T-cell (primary cell): ENCODE data around the gene ATRN. TPM values are rescaled to one million over a fixed set of nuclear protein-coding genes. Genes with fewer than 3 reads are reported as not detected.

ENCODE experiments used
- ATAC-seq, 4 experiments: fragments of 200-7000 bp in 3 of 4; fragments of 150-1000 bp in 1 of 4; cut with Tn5 transposase; replicated peaks in 1 of 4; 1 replicate in 3 of 4; 2 replicates in 1 of 4; pipeline ENCODE4 v1.10.0; 2021; ENCODE audit warnings: moderate library complexity in 3 of 4, mild to moderate bottlenecking in 2 of 4, moderate number of reproducible peaks in 1 of 4
- CTCF ChIA-PET, 2 donors: fragments of 300-600 bp; sonication (Branson Sonifier 250); formaldehyde crosslinking; loops; one replicate each; lab custom pipeline; 2022; ENCODE audit warnings: antibody characterized with exemption in 2 of 2; lab: Charles Lee
- POLR2A ChIA-PET, 2 donors: fragments of 300-600 bp; sonication (Branson Sonifier 250); formaldehyde crosslinking; loops; one replicate each; lab custom pipeline; 2022; ENCODE audit warnings: antibody characterized with exemption in 2 of 2; lab: Charles Lee
- DNase-seq, 35 experiments: peaks; one replicate each; pipeline versions ENCODE4 v3.0.0 to v3.0.0-alpha.2; 2013 to 2023
- H3K27ac ChIP-seq: one replicate; pipeline ENCODE4 v1.5.1; 2013; ENCODE audit warnings: low read length
- H3K27me3 ChIP-seq, 2 experiments: replicated peaks in 1 of 2; 1 replicate in 1 of 2; 2 replicates in 1 of 2; pipeline versions ENCODE4 v1.6.1 to v1.7.0; 2013; ENCODE audit warnings: low read length in 1 of 2, mixed read lengths in 1 of 2; ENCODE audit not compliant: control insufficient read depth in 2 of 2, insufficient read depth in 2 of 2; ENCODE audit errors: extremely low read depth in 1 of 2
- H3K36me3 ChIP-seq, 2 donors: 1 replicate in 1 of 2; 2 replicates in 1 of 2; pipeline versions ENCODE4 v1.6.1 to v1.7.0; 2013; ENCODE audit warnings: low read length in 1 of 2; ENCODE audit not compliant: control insufficient read depth in 2 of 2, insufficient read depth in 1 of 2; ENCODE audit errors: extremely low read depth in 1 of 2
- H3K4me1 ChIP-seq, 2 experiments: 1 replicate in 1 of 2; 2 replicates in 1 of 2; pipeline versions ENCODE4 v1.6.1 to v1.7.0; 2013; ENCODE audit warnings: low read length in 2 of 2, mixed read lengths in 1 of 2; ENCODE audit not compliant: insufficient read depth in 2 of 2, control insufficient read depth in 1 of 2; ENCODE audit errors: extremely low read depth in 1 of 2
- H3K4me3 ChIP-seq, 2 donors: 1 replicate in 1 of 2; 2 replicates in 1 of 2; pipeline versions ENCODE4 v1.5.1 to v1.7.0; 2013; ENCODE audit warnings: mild to moderate bottlenecking in 2 of 2, low read length in 1 of 2, moderate library complexity in 1 of 2; ENCODE audit not compliant: control insufficient read depth in 1 of 2; ENCODE audit errors: extremely low read depth in 1 of 2
- H3K9me3 ChIP-seq: 2 replicates; pipeline ENCODE4 v1.7.0; 2013
- H3K27ac Mint-ChIP-seq, 2 donors: one replicate each; pipeline ENCODE4 v1.8.0; 2020 to 2021; ENCODE audit warnings: mild to moderate bottlenecking in 2 of 2, mixed read lengths in 2 of 2
- H3K27me3 Mint-ChIP-seq, 2 donors: one replicate each; pipeline ENCODE4 v1.8.0; 2021 to 2022; ENCODE audit warnings: mixed read lengths in 2 of 2
- H3K36me3 Mint-ChIP-seq: one replicate; pipeline ENCODE4 v1.8.0; 2021; ENCODE audit warnings: mixed read lengths
- H3K4me1 Mint-ChIP-seq, 3 donors: one replicate each; pipeline ENCODE4 v1.8.0; 2020 to 2022; ENCODE audit warnings: mixed read lengths in 3 of 3, mild to moderate bottlenecking in 1 of 3
- H3K4me3 Mint-ChIP-seq, 3 donors: one replicate each; pipeline ENCODE4 v1.8.0; 2020 to 2022; ENCODE audit warnings: mild to moderate bottlenecking in 3 of 3, mixed read lengths in 3 of 3, moderate library complexity in 3 of 3
- H3K9me3 Mint-ChIP-seq, 3 donors: one replicate each; pipeline ENCODE4 v1.8.0; 2020 to 2022; ENCODE audit warnings: mixed read lengths in 3 of 3
- WGBS: methylation state at CpG from one replicate; pipeline ENCODE4 v1.1.5; 2013; ENCODE audit warnings: missing lambda C conversion rate; ENCODE audit not compliant: insufficient coverage; 5-methylcytosine and 5-hydroxymethylcytosine counted together
- total RNA-seq, 35 experiments: library from RNA in 6 of 35; stranded (reverse) in 6 of 35; fragments of 120-200 nt in 1 of 35; gene quantifications; one replicate each; pipeline versions ENCODE4 v1.2.1 to v1.2.4 and lab custom pipeline; 2013 to 2026

ATRN gene
- total RNA-seq, 5 donors from 2014 or later (not counting 1 experiment from before 2014, with no cell fraction given) = 13.6 to 15.8 (median 13.7) TPM

DNA sequence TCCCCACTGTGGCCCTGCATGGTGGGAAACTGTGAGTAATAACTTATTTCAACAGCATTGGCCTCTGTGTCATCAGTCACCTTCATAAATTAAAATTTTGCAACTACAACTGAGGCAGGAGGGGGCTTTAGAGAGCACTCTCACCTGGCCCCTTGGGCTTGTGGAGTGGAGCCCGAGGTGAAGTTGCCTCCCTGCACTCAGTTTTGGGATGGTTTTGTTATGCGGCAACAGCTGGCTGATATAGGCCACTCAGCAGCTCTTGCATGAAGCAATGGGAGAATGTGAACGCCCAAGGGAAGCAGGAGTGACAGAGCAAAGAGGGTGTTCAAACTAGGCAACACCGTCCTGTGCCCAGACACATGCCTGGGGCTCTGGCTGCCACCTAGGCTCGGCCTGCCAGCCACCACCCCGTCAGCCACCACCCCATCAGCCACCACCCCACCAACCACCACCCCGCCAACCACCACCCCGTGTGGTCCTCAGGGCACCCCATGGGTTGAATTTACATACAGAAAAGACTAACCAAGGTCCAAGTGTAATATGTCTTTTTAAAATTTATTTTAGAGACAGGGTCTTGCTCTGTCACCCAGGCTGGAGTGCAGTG is 196.7 kb downstream of the ATRN start:
- Mint-ChIP-seq H3K9me3 (no peaks in the 10 kb centered on the region), H3K27me3 (peaks cover 21 to 43% of the 10 kb centered on the region in 2 donors), H3K36me3 (no peaks in the 10 kb centered on the region), H3K4me1 (peaks cover 13 to 34% (median 25%) of the 10 kb centered on the region in 3 donors), H3K4me3 (peak overlapping the region in 1 of 3 donors; percentile 47), H3K27ac (no peak overlapping the region)
- no peak overlapping the region for H3K4me3 ChIP-seq
- H3K27me3 ChIP-seq = peaks cover 5 to 71% of the 10 kb centered on the region in 2 experiments
- peaks cover 2 to 37% of the 10 kb centered on the region in 2 experiments for H3K4me1 ChIP-seq
- ChIA-PET POLR2A (no interaction called here), CTCF (no interaction called here)
- no peak overlapping the region for H3K27ac ChIP-seq
- no peaks in the 10 kb centered on the region for H3K36me3 ChIP-seq
- DNase-seq (no peak), ATAC-seq (no peak)
- no peaks in the 10 kb centered on the region for H3K9me3 ChIP-seq
- WGBS = 83% methylated on average over 5 of the region's 8 CpGs

DNA sequence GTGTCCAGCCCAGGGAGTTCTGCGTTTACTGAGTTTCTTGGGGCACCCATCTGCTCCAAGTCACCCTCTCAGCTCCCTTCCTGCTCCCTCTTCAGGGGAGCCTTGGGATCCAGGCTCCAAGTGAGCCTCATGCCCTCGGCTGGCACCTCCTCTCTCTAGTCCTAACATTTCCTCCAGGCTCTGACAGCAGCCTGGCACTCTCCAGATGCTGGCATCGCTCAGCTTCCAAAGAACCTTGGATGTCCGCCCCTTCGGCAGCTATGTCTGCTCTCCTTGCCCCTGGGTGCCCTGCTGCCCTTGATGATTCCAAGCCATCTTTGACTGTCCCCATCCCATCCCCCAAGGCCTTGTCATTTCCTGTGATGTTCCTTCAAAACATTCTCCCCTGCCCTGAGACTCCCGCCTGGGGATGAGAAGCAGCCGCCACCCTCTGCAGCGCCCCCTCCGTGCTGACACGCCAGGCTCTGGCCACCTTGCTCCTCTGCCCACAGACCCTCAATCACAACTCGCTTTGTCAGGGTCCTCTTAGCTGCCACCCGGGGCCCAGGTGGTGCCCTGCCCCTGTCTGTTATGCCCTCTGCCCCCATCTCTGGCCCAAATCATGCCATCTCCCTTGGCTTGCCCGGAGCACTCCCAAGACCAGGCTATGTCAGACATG is 199.0 kb downstream of the ATRN start:
- H3K36me3 Mint-ChIP-seq = no peaks in the 10 kb centered on the region
- H3K4me1 ChIP-seq = peaks cover 2 to 40% of the 10 kb centered on the region in 2 experiments
- ChIA-PET POLR2A (interaction anchor here in 1 of 2 donors (0.6 kb wide), 1 partner anchor 1461 kb away, joined by 6 read pairs; no protein-coding TSS in a partner anchor), CTCF (no interaction called here)
- H3K9me3 ChIP-seq = no peaks in the 10 kb centered on the region
- H3K27me3 Mint-ChIP-seq = peaks cover 22 to 48% of the 10 kb centered on the region in 2 donors
- no peaks in the 10 kb centered on the region for H3K9me3 Mint-ChIP-seq
- no peaks in the 10 kb centered on the region for H3K36me3 ChIP-seq
- H3K4me3 ChIP-seq = no peak overlapping the region
- DNase-seq (no peak), ATAC-seq (no peak)
- H3K27me3 ChIP-seq = peaks cover 4 to 77% of the 10 kb centered on the region in 2 experiments
- H3K4me3 Mint-ChIP-seq = no peak overlapping the region
- WGBS = 88% methylated on average over 9 of the region's 13 CpGs
- no peak overlapping the region for H3K27ac Mint-ChIP-seq
- no peak overlapping the region for H3K27ac ChIP-seq
- peaks cover 13 to 34% (median 27%) of the 10 kb centered on the region in 3 donors for H3K4me1 Mint-ChIP-seq

DNA sequence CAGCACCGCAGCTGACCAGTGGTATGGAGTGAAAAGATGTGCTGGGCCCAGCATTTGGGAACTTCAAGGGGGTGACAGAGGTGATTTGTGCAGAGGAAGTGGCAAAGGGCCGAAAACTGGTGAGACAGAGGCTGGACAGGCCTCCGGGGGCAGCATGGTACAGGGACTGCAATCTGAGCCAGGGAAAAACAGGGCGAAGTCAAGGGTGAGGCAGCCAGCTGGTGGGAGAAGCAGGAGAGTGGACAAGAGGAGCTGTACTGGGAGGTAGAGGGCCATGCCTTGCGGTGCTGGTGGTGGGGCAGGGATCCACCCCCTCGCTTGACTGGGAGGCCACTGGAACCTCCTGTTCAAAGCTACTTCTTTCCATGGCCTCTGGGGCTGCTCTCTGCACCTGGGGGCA is 199.7 kb downstream of the ATRN start:
- POLR2A ChIA-PET = interaction anchor here in 1 of 2 donors (0.5 kb wide), 1 partner anchor 1000 kb away, joined by 3 read pairs; no protein-coding TSS in a partner anchor
- Mint-ChIP-seq H3K27ac (no peak overlapping the region), H3K36me3 (no peaks in the 10 kb centered on the region), H3K27me3 (peaks cover 29 to 52% of the 10 kb centered on the region in 2 donors), H3K9me3 (no peaks in the 10 kb centered on the region), H3K4me1 (peaks cover 12 to 27% (median 23%) of the 10 kb centered on the region in 3 donors), H3K4me3 (no peak overlapping the region)
- CTCF ChIA-PET = no interaction called here
- peaks cover 2 to 33% of the 10 kb centered on the region in 2 experiments for H3K4me1 ChIP-seq
- no peak overlapping the region for H3K4me3 ChIP-seq
- H3K36me3 ChIP-seq = no peaks in the 10 kb centered on the region
- WGBS = 40% methylated on average over 6 of the region's 6 CpGs
- H3K27me3 ChIP-seq = peaks cover 6 to 84% of the 10 kb centered on the region in 2 experiments
- DNase-seq = no peak
- no peak for ATAC-seq
- H3K27ac ChIP-seq = no peak overlapping the region
- no peaks in the 10 kb centered on the region for H3K9me3 ChIP-seq

DNA sequence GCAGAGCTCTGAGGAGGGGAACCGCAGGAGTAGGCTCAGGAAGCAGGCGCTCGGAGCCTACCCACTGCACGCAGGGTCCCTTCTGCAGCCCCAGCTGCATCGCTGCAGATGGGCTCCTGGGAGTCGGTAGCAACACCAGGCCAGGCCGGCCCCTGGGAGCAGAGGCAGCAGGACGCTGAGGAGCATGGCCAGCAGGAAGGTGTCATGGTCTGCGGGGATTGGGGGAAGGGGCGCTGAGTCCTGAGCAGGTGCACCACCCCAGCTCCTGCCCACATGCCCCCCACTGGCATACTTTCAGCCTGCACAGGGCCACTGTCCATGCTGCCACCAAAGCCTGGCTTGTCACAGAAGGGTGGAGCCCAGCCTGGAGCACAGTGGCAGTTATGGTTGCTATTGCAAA is 200.1 kb downstream of the ATRN start:
- ChIA-PET CTCF (interaction anchor here in 1 of 2 donors (0.5 kb wide), 1 partner anchor 548 kb away, joined by 6 read pairs; no protein-coding TSS in a partner anchor), POLR2A (interaction anchor here in 1 of 2 donors (0.5 kb wide), 1 partner anchor 1001 kb away, joined by 3 read pairs; no protein-coding TSS in a partner anchor)
- Histone ChIP-seq H3K4me1 (peaks cover 2 to 29% of the 10 kb centered on the region in 2 experiments), H3K27me3 (peaks cover 6 to 88% of the 10 kb centered on the region in 2 experiments), H3K36me3 (no peaks in the 10 kb centered on the region), H3K27ac (no peak overlapping the region), H3K9me3 (no peaks in the 10 kb centered on the region), H3K4me3 (no peak overlapping the region)
- 66% methylated on average over 4 of the region's 10 CpGs for WGBS
- H3K27ac Mint-ChIP-seq = no peak overlapping the region
- H3K27me3 Mint-ChIP-seq = peaks cover 32 to 54% of the 10 kb centered on the region in 2 donors
- H3K36me3 Mint-ChIP-seq = no peaks in the 10 kb centered on the region
- no peaks in the 10 kb centered on the region for H3K9me3 Mint-ChIP-seq
- DNase-seq (no peak), ATAC-seq (no peak)
- no peak overlapping the region for H3K4me3 Mint-ChIP-seq
- H3K4me1 Mint-ChIP-seq = peaks cover 7 to 23% (median 19%) of the 10 kb centered on the region in 3 donors

DNA sequence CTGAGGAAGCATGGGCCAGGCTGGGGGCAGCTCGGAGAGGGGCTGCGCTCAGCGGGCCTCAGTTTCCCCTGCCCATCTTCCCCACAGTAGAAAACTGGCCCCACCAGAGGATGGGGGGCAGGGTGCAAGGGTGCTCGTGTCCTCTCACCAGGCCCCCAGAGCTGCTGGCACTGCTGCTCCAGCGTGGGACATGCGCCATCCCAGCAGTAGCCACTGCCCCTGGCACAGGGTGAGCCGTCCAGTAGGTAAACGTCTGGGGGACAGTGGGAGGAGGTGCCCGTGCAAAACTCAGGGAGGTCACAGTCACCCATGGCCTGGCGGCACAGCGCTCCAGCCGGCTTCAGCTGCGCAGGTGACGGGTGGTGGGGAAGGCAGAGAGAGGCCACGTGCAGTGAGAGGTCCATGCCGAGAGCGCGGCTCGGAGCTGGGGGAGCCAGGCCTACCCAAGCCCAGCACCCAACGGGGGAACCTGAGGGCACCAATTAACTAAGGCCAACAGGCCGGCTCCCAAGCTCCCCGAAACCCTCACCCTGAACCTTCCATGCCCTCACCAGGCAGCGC is 201.2 kb downstream of the ATRN start:
- Mint-ChIP-seq H3K27me3 (peaks cover 37 to 64% of the 10 kb centered on the region in 2 donors), H3K9me3 (no peaks in the 10 kb centered on the region), H3K4me1 (peaks cover 7 to 15% (median 12%) of the 10 kb centered on the region in 3 donors), H3K4me3 (no peak overlapping the region), H3K36me3 (no peaks in the 10 kb centered on the region), H3K27ac (no peak overlapping the region)
- H3K4me1 ChIP-seq = peaks cover 0 to 23% of the 10 kb centered on the region in 2 experiments
- no peak overlapping the region for H3K4me3 ChIP-seq
- WGBS = 37% methylated on average over 17 of the region's 23 CpGs
- ATAC-seq = no peak
- H3K36me3 ChIP-seq = no peaks in the 10 kb centered on the region
- no peak overlapping the region for H3K27ac ChIP-seq
- CTCF ChIA-PET = no interaction called here
- POLR2A ChIA-PET = no interaction called here
- H3K9me3 ChIP-seq = no peaks in the 10 kb centered on the region
- peaks cover 6 to 93% of the 10 kb centered on the region in 2 experiments for H3K27me3 ChIP-seq
- DNase-seq = no peak

DNA sequence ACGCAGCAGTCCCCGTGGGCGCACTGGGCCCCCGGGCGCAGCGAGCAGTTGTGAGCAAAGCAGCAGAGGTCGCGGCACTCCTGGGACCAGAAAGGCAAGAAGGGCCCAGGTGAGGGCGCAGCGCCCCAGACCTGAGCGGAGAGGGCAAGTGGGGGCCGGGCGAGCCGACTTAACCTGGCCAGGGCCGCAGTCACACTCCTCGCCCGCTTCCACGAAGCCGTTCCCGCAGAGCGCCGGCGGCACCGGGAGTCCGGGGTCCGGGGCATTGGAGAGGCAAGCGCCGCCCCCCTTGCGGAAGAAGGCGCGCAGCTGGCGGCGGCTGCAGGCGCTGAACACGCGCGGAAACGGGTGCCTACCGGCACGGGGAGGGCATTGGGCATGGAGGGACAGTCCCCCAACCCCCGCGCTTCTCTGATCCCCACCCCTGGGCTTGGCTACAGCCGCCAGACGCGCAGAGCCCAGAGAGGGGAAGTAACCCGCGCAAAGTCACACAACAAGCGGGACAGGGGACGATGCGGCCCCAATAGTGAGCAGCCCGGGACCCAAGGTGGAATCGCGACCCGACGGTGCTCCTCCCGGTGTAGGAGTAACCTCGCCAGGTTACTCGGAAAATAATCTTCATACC is 201.8 kb downstream of the ATRN start:
- H3K27me3 Mint-ChIP-seq = peaks cover 37 to 65% of the 10 kb centered on the region in 2 donors

More for the DNA sequence above, 201.8 kb downstream of the ATRN start:
- peaks cover 6 to 93% of the 10 kb centered on the region in 2 experiments for H3K27me3 ChIP-seq
- H3K4me3 Mint-ChIP-seq = peak overlapping the region in 1 of 3 donors; percentile 21
- H3K9me3 Mint-ChIP-seq = no peaks in the 10 kb centered on the region
- CTCF ChIA-PET = no interaction called here
- no peaks in the 10 kb centered on the region for H3K36me3 Mint-ChIP-seq
- POLR2A ChIA-PET = no interaction called here
- H3K4me1 Mint-ChIP-seq = peaks cover 7 to 10% (median 8%) of the 10 kb centered on the region in 3 donors
- no peak overlapping the region for H3K4me3 ChIP-seq
- H3K4me1 ChIP-seq = peaks cover 0 to 19% of the 10 kb centered on the region in 2 experiments
- H3K27ac Mint-ChIP-seq = no peak overlapping the region
- H3K27ac ChIP-seq = no peak overlapping the region
- 4% methylated on average over 58 of the region's 58 CpGs for WGBS
- no peak for ATAC-seq
- no peaks in the 10 kb centered on the region for H3K9me3 ChIP-seq
- DNase-seq = no peak
- no peaks in the 10 kb centered on the region for H3K36me3 ChIP-seq
